OCI-LY3 (cell line): ENCODE data around the gene LHFPL2.

Experiments used
- EZH2phosphoT487 ChIP-seq: fragments of 200-600 bp; shearing (Covaris generic); IDR thresholded peaks from 2 replicates; pipeline ENCODE4 v1.6.1; 2018; ENCODE audit warnings: antibody characterized with exemption, mixed run types, low read depth
- TF ChIP-seq, protein P1 (sequence below): fragments of 200-600, 300-600 bp; sonication (generic); IDR thresholded peaks from 2 replicates; pipeline ENCODE4 v1.5.1; 2014; ENCODE audit warnings: antibody characterized with exemption, low read length, low read depth

- TF ChIP-seq, protein P1, sequence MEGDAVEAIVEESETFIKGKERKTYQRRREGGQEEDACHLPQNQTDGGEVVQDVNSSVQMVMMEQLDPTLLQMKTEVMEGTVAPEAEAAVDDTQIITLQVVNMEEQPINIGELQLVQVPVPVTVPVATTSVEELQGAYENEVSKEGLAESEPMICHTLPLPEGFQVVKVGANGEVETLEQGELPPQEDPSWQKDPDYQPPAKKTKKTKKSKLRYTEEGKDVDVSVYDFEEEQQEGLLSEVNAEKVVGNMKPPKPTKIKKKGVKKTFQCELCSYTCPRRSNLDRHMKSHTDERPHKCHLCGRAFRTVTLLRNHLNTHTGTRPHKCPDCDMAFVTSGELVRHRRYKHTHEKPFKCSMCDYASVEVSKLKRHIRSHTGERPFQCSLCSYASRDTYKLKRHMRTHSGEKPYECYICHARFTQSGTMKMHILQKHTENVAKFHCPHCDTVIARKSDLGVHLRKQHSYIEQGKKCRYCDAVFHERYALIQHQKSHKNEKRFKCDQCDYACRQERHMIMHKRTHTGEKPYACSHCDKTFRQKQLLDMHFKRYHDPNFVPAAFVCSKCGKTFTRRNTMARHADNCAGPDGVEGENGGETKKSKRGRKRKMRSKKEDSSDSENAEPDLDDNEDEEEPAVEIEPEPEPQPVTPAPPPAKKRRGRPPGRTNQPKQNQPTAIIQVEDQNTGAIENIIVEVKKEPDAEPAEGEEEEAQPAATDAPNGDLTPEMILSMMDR = no peak
- no peak for TF ChIP-seq EZH2phosphoT487
Observed at GRCh38 chr5:78541086-78541654, 107.4 kb downstream of the LHFPL2 start.
